Small intestine (tissue), 7 donors: ENCODE results near the gene CALR. TPM values are rescaled to one million over a fixed set of nuclear protein-coding genes. Genes with fewer than 3 reads are reported as not detected.
"Not testable (repeated sequence)": the region's sequence is repeated elsewhere in the genome, so short reads cannot be mapped to it uniquely, and the experiment has no call there.

Experiments
- DNase-seq, 2 donors: peaks; one replicate each; pipeline versions ENCODE4 v3.0.0 to v3.0.0-alpha.2; 2013
- FAIRE-seq: peaks from 2 replicates; lab custom pipeline; 2012; peaks lifted over from hg19 to GRCh38; lab: Jason Lieb, UNC
- H3K27ac ChIP-seq, 3 donors: one replicate each; pipeline ENCODE4 v1.5.1; 2013; ENCODE audit warnings: low read length in 2 of 3, mild to moderate bottlenecking in 2 of 3, control low read depth in 1 of 3, inconsistent platforms in 1 of 3, low read depth in 1 of 3, moderate library complexity in 1 of 3
- H3K27me3 ChIP-seq, 3 donors: one replicate each; pipeline ENCODE4 v1.6.1; 2013; ENCODE audit warnings: low read length in 3 of 3, inconsistent platforms in 1 of 3; ENCODE audit not compliant: control insufficient read depth in 3 of 3, insufficient read depth in 3 of 3
- H3K36me3 ChIP-seq, 3 donors: one replicate each; pipeline ENCODE4 v1.6.1; 2013; ENCODE audit warnings: low read length in 3 of 3, inconsistent platforms in 1 of 3, low read depth in 1 of 3, mild to moderate bottlenecking in 1 of 3, moderate library complexity in 1 of 3; ENCODE audit not compliant: control insufficient read depth in 3 of 3, insufficient read depth in 2 of 3
- H3K4me1 ChIP-seq, 3 donors: one replicate each; pipeline ENCODE4 v1.6.1; 2013; ENCODE audit warnings: low read length in 2 of 3, inconsistent platforms in 1 of 3, low read depth in 1 of 3, mild to moderate bottlenecking in 1 of 3, moderate library complexity in 1 of 3; ENCODE audit not compliant: control insufficient read depth in 3 of 3, insufficient read depth in 2 of 3
- H3K4me3 ChIP-seq, 3 donors: one replicate each; pipeline ENCODE4 v1.5.1; 2013; ENCODE audit warnings: low read length in 3 of 3, control low read depth in 1 of 3, inconsistent platforms in 1 of 3, low read depth in 1 of 3, mild to moderate bottlenecking in 1 of 3, moderate library complexity in 1 of 3
- H3K9me3 ChIP-seq, 2 donors: one replicate each; pipeline ENCODE4 v1.6.1; 2013; ENCODE audit warnings: low read depth in 1 of 2, low read length in 1 of 2; ENCODE audit not compliant: control insufficient read depth in 2 of 2, insufficient read depth in 1 of 2
- WGBS, 3 donors: extraction: QIAGEN DNeasy Blood & Tissue Kit; methylation state at CpG; one replicate each; pipeline ENCODE4 v1.1.7; 2013; 5-methylcytosine and 5-hydroxymethylcytosine counted together
- polyA plus RNA-seq, 4 donors: library from polyadenylated mRNA; stranded (reverse) in 3 of 4; unstranded in 1 of 4; fragments of 200-250 nt in 3 of 4; fragments of 120-200 nt in 1 of 4; gene quantifications; one replicate each; pipeline versions ENCODE4 v1.2.1 to v1.2.3, GENCODE V29; 2013
- donor health status: healthy with polysubstance abuse.
- donor health status: control.
- donor health status: control.
- donor health status: Bipolar disorder and iron deficiency.
- donor health status: healthy.

Gene CALR
- polyA plus RNA-seq, 4 donors: 117 to 803 (median 435) TPM

DNA sequence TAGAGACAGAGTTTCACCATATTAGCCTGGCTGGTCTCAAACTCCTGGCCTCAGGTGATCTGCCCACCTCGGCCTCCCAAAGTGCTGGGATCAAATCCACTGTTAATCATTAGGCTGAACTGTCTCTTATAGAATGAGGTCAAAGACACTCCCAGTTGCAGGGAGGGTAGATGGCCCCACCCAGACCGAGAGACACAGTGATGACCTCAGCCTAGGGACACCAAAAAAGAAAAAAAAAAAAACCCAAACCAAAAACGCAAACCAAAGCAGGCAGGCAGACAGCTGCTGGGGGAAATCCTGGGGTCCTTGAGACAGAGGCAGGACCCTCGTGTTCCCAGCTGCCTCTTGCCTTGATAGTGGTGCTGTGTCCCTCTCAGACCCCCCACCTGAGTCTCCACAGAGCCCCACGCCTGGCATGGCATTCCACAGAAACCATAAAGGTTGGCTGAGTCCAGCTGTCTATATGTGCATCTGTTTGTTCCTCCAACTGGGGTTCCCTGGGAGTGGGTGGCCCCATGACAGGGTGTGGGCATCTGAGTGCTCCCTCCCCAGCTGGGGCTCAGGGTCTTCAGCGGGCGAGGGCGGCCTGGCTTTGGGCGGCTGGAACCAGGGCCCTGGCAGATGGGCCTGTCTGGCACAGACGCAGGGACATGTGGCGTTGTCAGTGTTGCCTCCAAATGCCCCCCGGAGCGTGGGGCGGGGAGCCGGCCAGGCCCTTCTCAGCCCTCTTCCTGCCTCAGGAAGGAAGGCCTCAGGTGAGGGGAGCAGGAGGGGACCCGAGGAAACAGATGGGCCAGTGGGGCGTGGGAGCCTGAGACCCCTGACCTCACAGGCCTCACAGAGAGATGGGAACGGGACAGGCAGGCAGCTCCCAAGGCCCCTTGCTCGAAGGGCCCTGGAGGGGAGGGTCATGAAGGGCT lies 36.2 kb downstream of the CALR start:
- Histone ChIP-seq H3K4me1 (no peaks in the 10 kb centered on the region), H3K4me3 (no peak overlapping the region), H3K36me3 (no peaks in the 10 kb centered on the region), H3K27ac (no peak overlapping the region), H3K27me3 (peaks cover 0 to 2% (median 0%) of the 10 kb centered on the region in 3 donors), H3K9me3 (no peaks in the 10 kb centered on the region)
- WGBS, 3 donors: 57 to 61% (median 58%) methylated on average over 14 to 19 of the region's 19 CpGs
- no peak for DNase-seq
- no peak for FAIRE-seq

DNA sequence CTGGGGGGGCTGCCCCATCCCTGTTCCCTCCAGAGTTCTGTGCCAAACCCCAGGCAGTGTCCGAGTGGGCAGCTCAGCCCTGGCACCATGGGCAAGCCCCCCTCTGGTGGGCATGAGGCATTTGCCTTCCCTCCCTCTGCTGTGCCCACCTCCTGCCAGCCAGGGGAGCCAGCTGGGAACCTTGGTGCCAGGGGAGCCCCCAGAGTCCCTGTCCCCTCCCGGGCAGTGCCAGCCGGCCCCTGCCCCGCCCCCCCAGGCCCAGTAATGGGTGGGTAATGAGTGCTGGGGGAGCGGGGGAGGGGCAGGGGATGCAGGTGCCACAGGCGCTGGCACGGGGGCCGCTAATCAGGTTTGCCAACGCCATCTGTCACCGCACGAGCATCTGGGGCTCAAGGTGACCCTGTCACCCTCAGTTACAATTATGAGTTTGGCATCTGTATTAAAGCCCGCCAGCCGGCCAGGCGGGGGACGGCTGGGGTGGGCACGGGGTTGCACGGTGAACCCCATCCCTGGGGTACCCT lies 36.9 kb downstream of the CALR start:
- no peak overlapping the region for H3K4me3 ChIP-seq
- H3K4me1 ChIP-seq: no peaks in the 10 kb centered on the region
- H3K27me3 ChIP-seq: peaks cover 0 to 2% (median 0%) of the 10 kb centered on the region in 3 donors
- FAIRE-seq (no peak), DNase-seq (no peak)
- no peaks in the 10 kb centered on the region for H3K36me3 ChIP-seq
- WGBS, 3 donors: 38 to 65% (median 52%) methylated on average over 14 to 17 of the region's 17 CpGs
- no peak overlapping the region for H3K27ac ChIP-seq
- H3K9me3 ChIP-seq: no peaks in the 10 kb centered on the region

- not testable (repeated sequence) for FAIRE-seq, H3K9me3 ChIP-seq, H3K27me3 ChIP-seq, H3K36me3 ChIP-seq, DNase-seq, H3K4me3 ChIP-seq, H3K27ac ChIP-seq, H3K4me1 ChIP-seq
- WGBS, 3 donors: 62 to 71% (median 69%) methylated on average over 7 of the region's 7 CpGs
Observed at GRCh38 chr19:12976109-12976508, 37.7 kb downstream of the CALR start.

DNA sequence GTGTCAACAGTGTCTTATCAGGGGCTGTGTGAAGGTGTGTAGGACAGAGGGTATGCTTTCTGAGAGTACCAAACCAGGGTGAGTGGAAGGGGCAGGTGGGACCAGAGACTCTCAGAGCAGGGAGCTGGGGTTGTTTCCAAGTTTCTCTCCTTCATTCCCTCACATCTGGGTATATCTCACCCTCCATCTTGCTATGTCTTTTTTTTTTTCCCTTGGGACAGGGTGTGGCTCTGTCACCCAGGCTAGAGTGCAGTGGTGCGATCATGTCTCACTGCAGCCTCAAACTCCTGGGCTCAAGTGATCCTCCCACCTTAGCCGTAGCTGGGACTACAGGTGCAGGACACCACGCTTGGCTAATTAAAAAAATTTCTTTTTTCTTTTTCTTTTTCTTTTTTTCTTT lies 41.6 kb downstream of the CALR start:
- FAIRE-seq: no peak
- Histone ChIP-seq H3K9me3 (no peaks in the 10 kb centered on the region), H3K4me3 (no peak overlapping the region), H3K36me3 (no peaks in the 10 kb centered on the region), H3K4me1 (peaks cover 0 to 7% (median 0%) of the 10 kb centered on the region in 3 donors), H3K27me3 (peaks cover 0 to 33% (median 2%) of the 10 kb centered on the region in 3 donors), H3K27ac (no peak overlapping the region)
- WGBS, 3 donors: 64 to 75% (median 73%) methylated on average over 3 of the region's 3 CpGs
- peak in 1 of 2 donors; percentile 24 for DNase-seq

DNA sequence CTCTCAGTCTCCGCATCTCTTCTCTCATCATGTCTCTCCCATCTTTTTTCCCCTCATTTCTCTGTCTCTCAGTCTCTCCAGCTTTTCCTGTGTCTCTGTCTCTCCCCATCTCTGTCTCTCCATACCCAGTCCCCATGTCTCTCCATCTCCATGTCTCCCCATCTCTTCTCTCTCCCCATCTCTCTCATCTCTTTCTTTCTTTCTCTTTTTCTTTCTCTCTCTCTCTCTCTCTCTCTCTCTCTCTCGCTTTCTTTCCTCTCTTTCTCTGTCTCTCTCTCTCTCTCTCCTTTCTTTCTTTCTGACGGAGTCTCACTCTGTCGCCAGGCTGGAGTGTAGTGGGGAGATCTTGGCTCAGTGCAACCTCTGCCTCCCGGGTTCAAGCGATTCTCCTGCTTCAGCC lies 44.2 kb downstream of the CALR start:
- DNase-seq: no peak
- Histone ChIP-seq H3K36me3 (no peaks in the 10 kb centered on the region), H3K4me3 (no peak overlapping the region), H3K27me3 (peaks cover 0 to 57% (median 0%) of the 10 kb centered on the region in 3 donors), H3K4me1 (peaks cover 0 to 17% (median 0%) of the 10 kb centered on the region in 3 donors), H3K27ac (no peak overlapping the region), H3K9me3 (no peaks in the 10 kb centered on the region)
- WGBS, 3 donors: 73 to 88% (median 82%) methylated on average over 6 of the region's 6 CpGs
- no peak for FAIRE-seq

- FAIRE-seq (no peak), DNase-seq (no peak)
- H3K27me3 ChIP-seq: peaks cover 0 to 62% (median 0%) of the 10 kb centered on the region in 3 donors
- H3K36me3 ChIP-seq: no peaks in the 10 kb centered on the region
- peak overlapping the region in 1 of 3 donors; percentile 3 for H3K4me3 ChIP-seq
- 9 to 51% (median 29%) methylated on average over 9 to 10 of the region's 10 CpGs for WGBS, 3 donors
- no peak overlapping the region for H3K27ac ChIP-seq
- no peaks in the 10 kb centered on the region for H3K9me3 ChIP-seq
- peaks cover 0 to 17% (median 0%) of the 10 kb centered on the region in 3 donors for H3K4me1 ChIP-seq
Observed at GRCh38 chr19:12983091-12983490, 44.7 kb downstream of the CALR start.

- H3K27ac ChIP-seq: no peak overlapping the region
- 7 to 9% (median 8%) methylated on average over 44 to 51 of the region's 51 CpGs for WGBS, 3 donors
- H3K4me1 ChIP-seq: peaks cover 0 to 17% (median 0%) of the 10 kb centered on the region in 3 donors
- no peak for FAIRE-seq
- H3K27me3 ChIP-seq: peaks cover 0 to 65% (median 0%) of the 10 kb centered on the region in 3 donors
- DNase-seq: peak; percentile 70 to 90
- H3K9me3 ChIP-seq: no peaks in the 10 kb centered on the region
- H3K36me3 ChIP-seq: no peaks in the 10 kb centered on the region
- peak overlapping the region in 1 of 3 donors; percentile 3 for H3K4me3 ChIP-seq
Observed at GRCh38 chr19:12983542-12984142, 45.2 kb downstream of the CALR start.

- 55 to 71% (median 59%) methylated on average over 3 of the region's 3 CpGs for WGBS, 3 donors
Observed at GRCh38 chr19:12984143-12984627, 45.8 kb downstream of the CALR start.

More at GRCh38 chr19:12984143-12984627, 45.8 kb downstream of the CALR start:
- H3K27ac ChIP-seq: peak overlapping the region in 1 of 3 donors; percentile 52
- H3K4me3 ChIP-seq: no peak overlapping the region
- peaks cover 0 to 67% (median 0%) of the 10 kb centered on the region in 3 donors for H3K27me3 ChIP-seq
- DNase-seq (no peak), FAIRE-seq (no peak)
- no peaks in the 10 kb centered on the region for H3K9me3 ChIP-seq
- H3K4me1 ChIP-seq: peaks cover 0 to 17% (median 0%) of the 10 kb centered on the region in 3 donors
- no peaks in the 10 kb centered on the region for H3K36me3 ChIP-seq
